ENCODE data around the gene SERINC1.

GRCh38 chr6:122472022-122472340 lies 374 bp upstream of the SERINC1 start:
- TF ChIP-seq CTCF (IDR thresholded peaks at IDR 0.05; ENCODE audit: poor library complexity, severe bottlenecking) (no peak), EP300 (conservative IDR thresholded peaks at IDR 0.05; ENCODE audit: poor library complexity, severe bottlenecking) (no peak), TAF1 (IDR thresholded peaks at IDR 0.05; ENCODE audit: low read depth) (no peak)
- TF ChIP-seq, protein P1, sequence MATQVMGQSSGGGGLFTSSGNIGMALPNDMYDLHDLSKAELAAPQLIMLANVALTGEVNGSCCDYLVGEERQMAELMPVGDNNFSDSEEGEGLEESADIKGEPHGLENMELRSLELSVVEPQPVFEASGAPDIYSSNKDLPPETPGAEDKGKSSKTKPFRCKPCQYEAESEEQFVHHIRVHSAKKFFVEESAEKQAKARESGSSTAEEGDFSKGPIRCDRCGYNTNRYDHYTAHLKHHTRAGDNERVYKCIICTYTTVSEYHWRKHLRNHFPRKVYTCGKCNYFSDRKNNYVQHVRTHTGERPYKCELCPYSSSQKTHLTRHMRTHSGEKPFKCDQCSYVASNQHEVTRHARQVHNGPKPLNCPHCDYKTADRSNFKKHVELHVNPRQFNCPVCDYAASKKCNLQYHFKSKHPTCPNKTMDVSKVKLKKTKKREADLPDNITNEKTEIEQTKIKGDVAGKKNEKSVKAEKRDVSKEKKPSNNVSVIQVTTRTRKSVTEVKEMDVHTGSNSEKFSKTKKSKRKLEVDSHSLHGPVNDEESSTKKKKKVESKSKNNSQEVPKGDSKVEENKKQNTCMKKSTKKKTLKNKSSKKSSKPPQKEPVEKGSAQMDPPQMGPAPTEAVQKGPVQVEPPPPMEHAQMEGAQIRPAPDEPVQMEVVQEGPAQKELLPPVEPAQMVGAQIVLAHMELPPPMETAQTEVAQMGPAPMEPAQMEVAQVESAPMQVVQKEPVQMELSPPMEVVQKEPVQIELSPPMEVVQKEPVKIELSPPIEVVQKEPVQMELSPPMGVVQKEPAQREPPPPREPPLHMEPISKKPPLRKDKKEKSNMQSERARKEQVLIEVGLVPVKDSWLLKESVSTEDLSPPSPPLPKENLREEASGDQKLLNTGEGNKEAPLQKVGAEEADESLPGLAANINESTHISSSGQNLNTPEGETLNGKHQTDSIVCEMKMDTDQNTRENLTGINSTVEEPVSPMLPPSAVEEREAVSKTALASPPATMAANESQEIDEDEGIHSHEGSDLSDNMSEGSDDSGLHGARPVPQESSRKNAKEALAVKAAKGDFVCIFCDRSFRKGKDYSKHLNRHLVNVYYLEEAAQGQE (IDR thresholded peaks at IDR 0.05; ENCODE audit: borderline replicate concordance), result no peak

Data from neural cell (in vitro differentiated cells).